Type B pancreatic cell (in vitro differentiated cells): Measurements from ENCODE around the gene IQGAP2. TPM values are rescaled to one million over a fixed set of nuclear protein-coding genes. Genes with fewer than 3 reads are reported as not detected.

Experiments used
- DNase-seq: peaks from one replicate; pipeline ENCODE4 v3.0.0; 2021; ENCODE audit warnings: mixed read lengths; ENCODE audit not compliant: unreplicated experiment; ENCODE audit errors: extremely low spot score
- H3K27ac Mint-ChIP-seq: 2 replicates; pipeline ENCODE4 v1.8.0; 2021; ENCODE audit warnings: mild to moderate bottlenecking, mixed read lengths
- H3K27me3 Mint-ChIP-seq: 2 replicates; pipeline ENCODE4 v1.8.0; 2021; ENCODE audit warnings: mixed read lengths
- H3K36me3 Mint-ChIP-seq: 2 replicates; pipeline ENCODE4 v1.8.0; 2021; ENCODE audit warnings: mixed read lengths
- H3K4me1 Mint-ChIP-seq: one replicate; pipeline ENCODE4 v1.8.0; 2021; ENCODE audit warnings: mixed read lengths; ENCODE audit not compliant: unreplicated experiment
- H3K4me3 Mint-ChIP-seq: 2 replicates; pipeline ENCODE4 v1.8.0; 2021; ENCODE audit warnings: mild to moderate bottlenecking, mixed read lengths
- H3K9me3 Mint-ChIP-seq: 2 replicates; pipeline ENCODE4 v1.8.0; 2021; ENCODE audit warnings: mixed read lengths
- total RNA-seq: library from RNA; stranded (reverse); gene quantifications from 2 replicates; pipeline ENCODE4 v1.2.1, GENCODE V29; 2021; ENCODE audit warnings: low replicate concordance
- TF ChIP-seq, protein P1 (sequence below): fragments of 200-600 bp; sonication (generic); conservative IDR thresholded peaks from 2 replicates; pipeline ENCODE4 v1.5.0; 2021; ENCODE audit warnings: antibody characterized with exemption, mild to moderate bottlenecking

Gene IQGAP2
- total RNA-seq, 1 donor from 2014 or later: 24.7 TPM

DNA sequence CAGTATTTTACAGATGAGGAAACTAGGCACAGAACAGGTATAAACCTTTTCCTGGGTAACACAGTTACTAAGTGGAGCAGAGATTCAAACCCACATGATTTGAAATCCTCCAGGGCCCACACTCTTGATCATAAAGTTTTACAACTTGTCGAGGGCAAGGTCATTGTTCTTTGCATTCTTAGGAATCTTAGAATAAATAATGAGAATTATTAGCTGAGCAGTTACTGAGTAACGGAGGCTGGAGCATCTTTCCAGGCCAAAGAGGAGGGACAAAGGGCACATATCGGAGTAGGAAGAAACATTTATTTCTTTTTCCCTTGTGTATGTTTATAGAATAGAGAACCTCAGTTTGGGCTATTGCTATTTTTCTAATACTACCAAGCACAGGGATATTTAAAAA, 285.8 kb downstream of the IQGAP2 start:
- DNase-seq: no peak
- Mint-ChIP-seq H3K4me3 (no peak overlapping the region), H3K36me3 (peaks cover 10% of the 10 kb centered on the region), H3K9me3 (no peaks in the 10 kb centered on the region), H3K27ac (no peak overlapping the region), H3K4me1 (peaks cover 17% of the 10 kb centered on the region), H3K27me3 (no peaks in the 10 kb centered on the region)
- TF ChIP-seq, protein P1, sequence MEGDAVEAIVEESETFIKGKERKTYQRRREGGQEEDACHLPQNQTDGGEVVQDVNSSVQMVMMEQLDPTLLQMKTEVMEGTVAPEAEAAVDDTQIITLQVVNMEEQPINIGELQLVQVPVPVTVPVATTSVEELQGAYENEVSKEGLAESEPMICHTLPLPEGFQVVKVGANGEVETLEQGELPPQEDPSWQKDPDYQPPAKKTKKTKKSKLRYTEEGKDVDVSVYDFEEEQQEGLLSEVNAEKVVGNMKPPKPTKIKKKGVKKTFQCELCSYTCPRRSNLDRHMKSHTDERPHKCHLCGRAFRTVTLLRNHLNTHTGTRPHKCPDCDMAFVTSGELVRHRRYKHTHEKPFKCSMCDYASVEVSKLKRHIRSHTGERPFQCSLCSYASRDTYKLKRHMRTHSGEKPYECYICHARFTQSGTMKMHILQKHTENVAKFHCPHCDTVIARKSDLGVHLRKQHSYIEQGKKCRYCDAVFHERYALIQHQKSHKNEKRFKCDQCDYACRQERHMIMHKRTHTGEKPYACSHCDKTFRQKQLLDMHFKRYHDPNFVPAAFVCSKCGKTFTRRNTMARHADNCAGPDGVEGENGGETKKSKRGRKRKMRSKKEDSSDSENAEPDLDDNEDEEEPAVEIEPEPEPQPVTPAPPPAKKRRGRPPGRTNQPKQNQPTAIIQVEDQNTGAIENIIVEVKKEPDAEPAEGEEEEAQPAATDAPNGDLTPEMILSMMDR: no peak

DNA sequence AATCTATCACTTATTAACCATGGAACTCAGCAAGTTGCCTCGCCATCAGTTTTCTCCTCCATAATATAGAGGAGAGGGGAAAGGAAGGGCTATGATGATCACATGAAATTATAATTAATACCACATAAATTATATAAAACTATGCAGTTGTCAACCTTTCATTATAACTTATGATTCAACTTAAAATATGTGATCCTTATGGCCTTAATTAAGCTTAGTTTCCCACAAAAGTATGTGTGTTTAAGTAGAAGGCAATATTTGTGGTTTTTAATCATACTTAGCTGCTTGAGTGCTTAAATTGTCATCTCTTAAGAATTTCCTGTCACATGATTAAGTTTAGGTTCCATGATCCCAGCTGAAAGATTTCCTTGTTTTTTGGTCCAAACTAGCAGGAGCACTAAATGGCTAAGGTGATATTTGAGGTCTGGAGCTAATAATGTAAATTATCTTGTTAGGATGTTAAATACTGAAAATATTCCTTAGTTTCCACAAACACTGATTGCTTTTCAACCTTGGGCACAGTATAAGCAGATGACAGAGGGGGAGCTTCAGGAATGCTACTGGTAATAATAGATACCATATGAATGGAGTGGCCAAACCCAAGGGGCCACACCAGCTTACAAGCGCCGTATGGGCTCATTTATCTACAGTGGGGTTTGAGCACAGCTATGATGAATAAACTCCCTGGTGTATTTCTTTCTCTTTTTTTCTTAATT, 286.4 kb downstream of the IQGAP2 start:
- peaks cover 10% of the 10 kb centered on the region for H3K36me3 Mint-ChIP-seq
- no peaks in the 10 kb centered on the region for H3K27me3 Mint-ChIP-seq
- H3K4me1 Mint-ChIP-seq: peaks cover 17% of the 10 kb centered on the region
- no peak for DNase-seq
- TF ChIP-seq, protein P1: no peak
- H3K9me3 Mint-ChIP-seq: no peaks in the 10 kb centered on the region
- peak overlapping the region; percentile 7 for H3K27ac Mint-ChIP-seq
- H3K4me3 Mint-ChIP-seq: no peak overlapping the region

DNA sequence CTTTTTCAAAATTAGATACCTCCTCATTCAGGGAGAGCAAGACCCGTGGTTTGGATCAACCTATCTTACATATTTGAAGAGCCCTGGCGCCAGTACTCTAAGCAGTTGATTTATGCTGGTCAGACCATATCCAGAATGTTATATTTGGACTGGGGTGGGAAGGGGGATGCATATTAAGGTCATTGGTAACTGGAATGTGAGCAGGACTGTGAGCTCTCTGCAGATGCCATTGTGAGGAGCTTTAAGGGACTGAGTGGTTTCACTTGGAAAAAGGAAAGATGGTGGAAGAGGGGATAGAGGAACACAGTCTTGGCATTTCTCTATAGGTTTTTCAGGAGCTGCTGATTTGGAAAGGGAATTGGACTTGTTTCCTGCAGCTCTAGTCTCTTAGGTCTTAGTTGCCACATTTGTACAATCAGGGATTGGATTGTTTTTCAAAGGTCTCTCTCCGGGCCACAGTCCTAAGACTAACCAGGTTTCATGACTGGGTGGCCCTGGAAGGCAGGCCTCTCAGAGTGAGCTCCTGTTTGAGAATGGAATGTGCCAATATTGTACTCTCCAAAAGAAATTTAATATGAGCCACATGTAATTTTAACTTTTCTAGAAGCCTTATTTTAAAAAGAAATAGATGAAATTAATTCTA, 287.1 kb downstream of the IQGAP2 start:
- peak overlapping the region; percentile 7 for H3K27ac Mint-ChIP-seq
- peaks cover 10% of the 10 kb centered on the region for H3K36me3 Mint-ChIP-seq
- H3K27me3 Mint-ChIP-seq: no peaks in the 10 kb centered on the region

DNA sequence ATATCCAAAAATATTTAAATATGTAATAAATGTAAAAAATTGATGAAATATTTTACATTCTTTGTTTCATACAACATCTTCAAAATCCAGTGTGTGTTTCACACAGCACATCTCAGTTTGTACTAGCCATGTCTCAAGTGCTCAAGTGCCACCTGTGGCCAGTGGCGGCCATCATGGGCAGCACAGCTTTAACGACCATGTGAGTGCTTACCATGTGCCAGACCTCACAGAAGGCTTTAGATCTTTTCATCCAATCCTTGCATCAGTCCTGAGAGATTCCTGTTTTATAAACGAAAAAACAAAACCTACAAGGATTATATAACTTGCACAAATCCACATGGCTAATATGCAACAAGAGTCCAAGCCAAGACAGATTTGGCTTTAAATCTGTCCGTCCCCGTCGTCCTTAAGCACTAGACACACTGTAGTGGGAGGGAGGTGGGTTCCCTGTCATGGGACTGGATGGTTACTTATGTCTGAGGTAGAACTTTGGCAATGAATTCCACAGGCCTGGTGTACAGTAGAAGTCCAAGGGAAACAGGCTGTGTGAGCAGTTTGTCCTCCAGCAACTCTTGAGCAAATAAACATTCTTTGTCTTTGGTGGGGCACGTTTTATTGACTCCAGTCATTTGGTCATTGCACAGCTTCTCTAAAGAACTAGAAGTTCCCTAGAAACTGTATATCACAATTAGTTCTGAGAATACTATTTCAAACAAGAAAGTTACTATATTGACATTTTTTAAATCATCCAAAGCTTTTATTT, 287.8 kb downstream of the IQGAP2 start:
- no peak for DNase-seq
- Mint-ChIP-seq H3K9me3 (no peaks in the 10 kb centered on the region), H3K27me3 (no peaks in the 10 kb centered on the region), H3K4me3 (peak overlapping the region; percentile 9), H3K36me3 (peaks cover 6% of the 10 kb centered on the region), H3K27ac (no peak overlapping the region), H3K4me1 (peaks cover 14% of the 10 kb centered on the region)
- TF ChIP-seq, protein P1: no peak

More for the DNA sequence above, 287.1 kb downstream of the IQGAP2 start:
- TF ChIP-seq, protein P1: no peak
- DNase-seq: no peak
- H3K9me3 Mint-ChIP-seq: no peaks in the 10 kb centered on the region
- H3K4me3 Mint-ChIP-seq: no peak overlapping the region
- peaks cover 17% of the 10 kb centered on the region for H3K4me1 Mint-ChIP-seq

DNA sequence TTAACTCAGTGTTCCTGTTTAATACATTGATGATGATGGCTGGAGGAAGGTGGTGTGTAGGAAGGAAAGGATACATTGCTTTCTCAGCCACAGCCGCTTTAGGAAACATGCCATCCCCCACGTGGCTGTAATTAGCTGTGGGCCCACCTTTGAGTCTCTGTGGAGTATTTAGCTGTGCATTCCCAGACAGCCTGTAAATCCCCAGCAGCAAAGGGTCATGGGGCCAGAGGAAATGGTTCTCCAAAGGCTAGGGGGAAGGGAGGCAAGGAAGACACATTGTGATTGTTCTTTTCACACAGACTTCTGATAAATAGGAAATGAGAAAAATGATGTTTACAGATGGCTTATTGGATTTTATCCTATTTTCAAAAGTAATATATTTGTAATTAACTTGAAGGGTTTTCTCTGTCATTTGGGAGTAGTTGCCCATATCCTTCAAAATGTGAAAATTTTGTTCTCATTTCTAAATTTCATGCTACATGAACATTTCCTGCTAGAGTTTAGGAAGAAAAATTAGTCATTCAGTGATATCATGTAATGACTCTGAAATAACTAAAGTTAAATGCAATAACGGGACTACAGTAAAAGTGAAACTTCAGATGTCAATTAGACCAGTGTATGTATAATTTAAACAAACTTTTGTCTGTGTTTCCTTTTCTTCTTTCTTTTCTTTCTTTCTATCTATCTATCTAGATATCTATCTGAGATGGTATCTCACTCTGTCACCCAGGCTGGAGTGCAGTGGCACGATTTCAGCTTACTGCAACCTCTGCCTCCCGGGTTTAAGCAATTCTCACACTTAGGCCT, 288.6 kb downstream of the IQGAP2 start:
- no peak for DNase-seq

More for the DNA sequence above, 288.6 kb downstream of the IQGAP2 start:
- Mint-ChIP-seq H3K4me1 (peaks cover 18% of the 10 kb centered on the region), H3K27me3 (no peaks in the 10 kb centered on the region), H3K36me3 (peaks cover 4% of the 10 kb centered on the region), H3K4me3 (peak overlapping the region; percentile 9), H3K9me3 (no peaks in the 10 kb centered on the region), H3K27ac (no peak overlapping the region)
- TF ChIP-seq, protein P1: no peak
